Fibroblast of the conjunctiva (primary cell): Measurements from ENCODE around the gene GSE1.

Experiments used
- DNase-seq: peaks from one replicate; pipeline ENCODE4 v3.0.0-alpha.2; 2010; ENCODE audit warnings: low read depth

The GSE1 gene

DNA sequence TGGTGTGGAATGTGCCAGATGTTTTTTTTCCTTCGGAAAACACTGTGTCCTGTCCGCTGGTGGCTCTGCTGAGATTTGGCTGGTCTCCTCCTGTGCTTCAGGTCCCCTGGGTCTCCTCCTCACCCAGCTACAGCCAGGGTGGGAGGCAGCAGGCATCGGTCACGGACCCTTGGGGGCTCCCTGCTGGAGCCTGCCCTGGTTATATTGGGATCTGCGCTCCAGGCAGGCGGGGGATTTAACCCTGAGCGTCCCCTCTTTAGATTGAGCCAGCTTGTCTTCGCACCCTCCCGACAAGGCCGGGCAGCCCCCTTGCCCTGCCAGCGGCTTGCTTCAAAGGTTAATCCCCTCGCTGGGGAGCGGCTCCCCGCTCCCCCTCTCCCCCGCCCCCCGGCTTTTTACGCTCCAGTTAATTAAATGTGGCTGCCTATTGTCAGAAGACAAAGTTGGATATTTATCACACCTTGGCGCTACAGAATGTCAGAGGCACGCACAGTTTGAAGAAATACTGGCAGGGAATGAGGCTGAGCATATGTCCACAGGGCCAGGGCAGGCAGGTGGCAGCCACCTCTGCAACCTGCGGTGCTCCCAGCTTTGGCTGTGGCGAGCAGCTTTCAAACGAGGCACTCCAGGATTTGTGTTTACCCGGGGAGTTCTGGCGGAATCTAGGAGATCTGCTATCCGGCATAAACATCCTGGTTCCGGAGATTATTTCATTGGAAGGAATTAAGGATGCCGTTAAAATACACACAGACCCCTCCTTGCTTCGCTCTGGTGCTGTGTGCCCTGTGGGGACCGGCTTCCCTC is 38.2 kb upstream of the GSE1 start:
- DNase-seq: no peak

DNA sequence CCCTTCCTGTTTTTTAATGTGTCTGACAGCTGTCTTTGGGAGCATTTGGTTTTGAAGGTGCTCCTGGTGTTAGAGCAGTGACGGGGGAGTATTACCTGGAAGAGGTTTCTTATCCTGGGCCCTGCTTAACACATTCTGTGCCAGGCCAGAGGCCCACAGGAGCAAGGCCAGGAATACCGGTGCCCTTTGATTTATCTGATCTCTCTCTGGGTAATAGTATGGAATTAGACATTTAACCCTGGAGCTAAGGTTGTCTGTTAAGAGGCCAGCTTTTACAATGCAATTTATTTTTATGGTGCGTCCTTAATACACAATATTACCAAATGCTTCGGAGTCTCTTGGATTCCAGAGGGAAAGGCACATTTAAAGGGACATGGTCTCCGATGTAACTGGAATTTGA is 37.2 kb upstream of the GSE1 start:
- DNase-seq: no peak

DNA sequence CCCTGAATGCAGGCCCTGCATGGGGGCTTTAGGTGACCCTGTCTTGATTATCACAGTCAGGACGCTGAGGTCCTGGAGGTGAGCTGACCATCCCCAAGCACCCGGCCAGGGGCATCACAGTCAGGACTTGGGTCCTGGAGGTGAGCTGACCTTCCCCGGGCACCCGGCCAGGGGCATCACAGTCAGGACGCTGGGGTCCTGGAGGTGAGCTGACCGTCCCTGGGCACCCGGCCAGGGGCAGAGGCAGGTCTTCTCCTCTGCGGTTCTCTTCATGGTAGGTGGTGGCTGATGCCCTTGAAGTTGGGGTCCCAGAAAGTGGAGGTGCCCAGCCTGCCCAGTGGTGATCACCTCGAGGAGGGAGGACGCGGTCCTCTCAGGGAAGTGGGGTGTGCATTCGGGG is 36.2 kb upstream of the GSE1 start:
- no peak for DNase-seq

DNA sequence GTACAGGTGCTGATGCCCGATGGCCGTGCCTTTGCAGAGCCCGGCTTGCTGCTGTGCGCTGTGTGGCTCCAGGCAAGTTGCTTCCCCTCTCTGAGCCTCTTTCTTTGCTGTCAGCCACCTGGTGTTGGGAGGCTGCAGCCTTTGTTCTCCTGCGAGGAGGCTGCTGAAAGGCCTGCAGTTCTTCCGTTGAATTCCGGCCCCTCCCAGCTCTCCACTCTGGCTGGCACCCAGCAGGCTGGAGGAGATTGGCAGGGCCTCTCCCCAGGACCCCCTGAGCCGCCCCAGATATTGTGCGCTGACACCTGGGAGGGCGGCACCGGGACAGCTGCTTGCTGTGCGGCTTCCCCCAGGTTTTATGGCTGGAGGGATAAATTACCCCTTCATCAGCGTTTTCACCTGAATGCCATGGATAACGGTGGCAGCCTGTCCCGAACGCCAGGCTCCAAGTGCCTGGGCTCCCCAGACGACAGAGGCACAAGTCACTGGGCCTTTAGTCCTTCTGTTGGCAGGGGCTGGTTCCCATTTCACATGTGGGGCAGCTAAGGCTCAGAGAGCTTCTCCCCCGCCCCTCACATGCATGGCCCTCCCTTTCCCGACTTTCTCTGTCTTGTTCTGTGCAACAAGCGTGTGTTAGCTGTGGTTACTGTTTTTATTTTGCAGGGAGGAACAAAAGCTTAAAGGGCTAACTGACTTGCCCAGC is 35.1 kb upstream of the GSE1 start:
- DNase-seq: no peak

DNA sequence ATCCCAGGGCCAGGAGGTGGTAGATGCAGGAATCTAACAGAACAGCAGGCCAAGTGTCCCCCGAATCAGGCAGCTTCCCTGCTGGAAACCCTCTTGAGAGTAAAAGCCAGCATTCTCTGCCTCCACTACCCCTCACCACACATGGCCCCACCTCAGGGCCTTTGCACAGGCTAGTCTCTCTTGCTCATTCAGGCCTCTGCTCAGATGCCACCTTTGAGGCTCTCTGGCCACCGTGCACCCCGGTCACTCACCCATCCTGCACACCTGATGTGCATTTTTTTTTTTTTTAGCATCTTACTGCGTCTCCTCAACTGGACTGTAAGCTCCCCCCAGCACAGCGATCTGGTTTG is 34.5 kb upstream of the GSE1 start:
- DNase-seq: no peak

DNA sequence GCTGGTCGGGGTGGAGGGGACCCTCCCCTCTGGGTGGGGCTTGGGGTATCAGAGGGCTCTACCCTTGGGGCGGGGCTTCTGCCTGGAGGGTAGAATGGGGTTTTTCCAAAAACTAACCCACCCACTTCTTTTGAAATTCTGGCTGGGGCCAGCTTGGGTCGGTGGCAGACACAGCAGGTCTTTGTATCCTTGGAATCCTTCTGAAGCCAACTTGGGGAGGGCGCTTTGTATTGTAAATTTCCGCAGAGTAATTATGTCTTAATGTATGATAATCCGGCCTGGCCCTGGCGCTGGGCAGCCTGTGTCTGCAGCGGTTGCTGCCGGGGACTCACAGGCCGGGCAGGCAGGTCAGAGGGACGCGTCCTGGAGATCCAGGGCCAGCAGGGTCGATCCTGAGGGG is 33.9 kb upstream of the GSE1 start:
- no peak for DNase-seq

DNA sequence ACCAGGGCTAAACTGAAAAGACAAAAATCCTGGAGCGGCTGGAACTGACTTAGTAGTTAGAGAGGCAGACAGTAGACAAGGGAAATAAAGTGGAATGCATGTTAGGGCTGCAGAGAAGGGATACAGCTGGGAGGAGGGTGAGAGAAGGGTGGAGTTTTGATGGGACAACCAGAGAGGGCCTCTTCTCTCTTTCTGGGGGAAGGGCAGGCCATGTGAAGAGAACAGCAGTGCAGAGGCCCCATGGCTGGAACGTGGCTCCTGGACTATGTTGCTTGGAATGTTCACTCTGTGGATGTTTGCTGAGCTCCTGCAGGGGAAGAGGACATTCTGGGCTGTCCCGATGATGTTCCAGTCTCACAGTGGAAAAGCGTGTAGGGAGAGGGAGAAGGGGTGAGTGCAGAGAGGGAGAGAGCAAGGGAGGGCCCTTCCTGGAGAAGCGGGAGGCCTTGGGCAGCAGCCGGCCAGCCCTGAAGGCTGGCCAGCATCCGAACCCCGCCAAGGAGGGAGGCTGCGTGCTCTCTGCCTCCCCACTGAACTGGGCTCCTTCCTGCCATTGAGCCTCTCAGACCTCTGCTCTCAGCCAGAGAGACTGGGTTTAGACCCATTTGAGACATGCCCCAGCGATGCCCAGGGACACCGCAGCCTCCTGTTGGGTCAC is 33.1 kb upstream of the GSE1 start:
- no peak for DNase-seq

DNA sequence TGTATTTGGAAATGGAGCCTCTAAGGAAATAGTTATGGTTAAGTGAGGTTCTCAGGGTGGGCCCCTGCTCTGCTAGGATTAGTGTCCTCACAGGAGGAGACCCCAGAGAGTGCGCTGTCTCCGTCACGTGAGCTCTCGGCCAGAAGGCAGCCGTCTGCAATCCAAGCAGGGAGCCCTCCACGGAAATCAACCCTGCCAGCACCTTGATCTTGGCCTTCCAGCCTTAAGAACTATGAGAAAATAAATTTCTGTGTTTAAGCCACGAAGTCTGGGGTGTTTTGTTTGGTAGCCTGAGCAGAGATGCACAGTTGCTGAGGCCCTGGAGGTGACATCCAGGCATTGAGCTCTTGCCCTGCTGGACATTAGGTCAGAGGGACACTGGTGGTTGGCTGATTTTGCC is 32.4 kb upstream of the GSE1 start:
- DNase-seq: no peak

DNA sequence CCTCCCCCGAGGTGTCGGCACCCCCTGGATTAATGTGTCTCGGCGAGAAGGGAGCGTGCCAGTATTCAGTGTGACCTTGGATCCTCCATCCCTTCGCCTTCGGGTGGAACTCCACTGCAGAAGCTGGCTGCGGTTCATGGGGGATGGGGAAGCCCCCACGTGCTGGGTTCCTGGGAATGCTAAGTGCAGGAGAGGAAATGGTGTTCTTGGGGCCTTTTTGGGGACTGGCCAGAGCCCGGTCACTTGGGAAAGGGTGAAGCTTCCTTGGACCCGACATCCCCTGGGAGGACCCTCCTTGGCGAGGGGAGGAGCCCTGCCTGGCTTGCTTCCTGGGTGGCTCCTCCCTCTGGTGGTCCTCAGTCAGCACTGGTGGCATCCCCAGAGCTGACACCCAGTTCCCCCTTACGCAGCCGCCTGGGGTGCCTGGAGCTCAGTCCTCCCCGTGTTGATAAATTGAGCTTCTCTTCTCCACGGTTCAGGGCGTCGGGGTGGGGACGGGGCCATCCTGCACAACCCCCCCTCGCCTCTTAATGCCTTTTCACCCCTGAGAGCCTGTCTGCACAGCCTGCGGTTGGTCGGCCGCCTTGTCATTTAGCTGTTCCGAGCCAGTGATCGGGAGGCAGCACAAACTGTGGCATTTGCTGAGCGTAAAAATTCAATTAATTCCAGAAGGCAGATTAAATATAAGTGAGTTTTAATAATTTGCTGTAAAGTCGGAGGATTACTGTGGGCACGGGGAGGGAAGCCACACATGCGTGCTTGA is 30.7 kb upstream of the GSE1 start:
- no peak for DNase-seq

DNA sequence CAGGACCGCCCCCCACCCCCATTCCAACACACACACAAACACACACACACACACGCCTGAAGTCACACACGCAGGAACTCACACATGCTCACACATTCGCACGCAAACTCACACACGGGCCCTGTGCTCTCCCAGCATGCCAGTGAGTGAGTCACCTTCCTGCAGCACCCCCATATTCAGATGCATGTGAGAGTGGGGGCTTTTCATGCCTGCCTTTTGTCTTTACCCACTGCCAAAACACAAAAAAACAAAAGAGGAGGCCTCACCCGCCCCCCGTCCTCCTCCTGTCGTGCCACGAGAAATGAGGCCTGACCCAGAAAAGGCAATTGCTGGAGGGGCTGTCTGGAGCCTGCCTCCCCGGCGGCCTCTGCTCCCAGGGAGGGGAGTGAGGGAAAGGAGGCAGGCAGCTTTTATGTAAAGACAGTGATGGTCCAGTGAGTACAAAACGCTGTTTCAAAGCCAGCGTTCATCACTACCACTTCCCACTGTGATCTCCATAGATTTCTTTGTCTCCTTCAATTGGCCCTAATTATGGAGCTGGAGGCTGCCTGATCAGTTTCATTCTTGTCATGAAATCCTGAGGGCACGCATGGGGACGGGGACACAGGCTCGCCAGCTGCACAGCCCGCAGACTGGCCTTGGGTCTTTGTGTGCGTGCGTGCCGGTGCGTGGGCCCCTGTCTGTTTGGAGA is 29.5 kb upstream of the GSE1 start:
- no peak for DNase-seq

DNA sequence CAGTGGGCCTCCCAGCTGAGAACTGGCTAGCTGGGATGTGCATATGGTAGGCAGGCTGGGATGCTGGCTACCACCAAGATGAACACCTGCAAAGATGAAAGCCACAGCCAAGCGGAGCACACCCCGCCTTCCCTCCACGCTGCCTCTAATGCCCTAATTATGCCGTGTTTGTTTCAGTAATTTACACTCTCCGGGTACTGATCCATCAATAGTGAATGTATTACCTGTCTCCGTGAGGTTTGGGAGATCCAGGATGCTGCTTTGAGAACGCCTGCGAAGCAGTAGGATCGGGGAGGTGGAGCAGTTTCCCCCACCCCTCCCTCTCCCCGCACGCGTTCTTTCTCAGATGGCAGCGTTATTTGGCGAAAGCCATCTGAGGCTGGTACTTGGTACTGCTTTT is 28.9 kb upstream of the GSE1 start:
- no peak for DNase-seq

DNA sequence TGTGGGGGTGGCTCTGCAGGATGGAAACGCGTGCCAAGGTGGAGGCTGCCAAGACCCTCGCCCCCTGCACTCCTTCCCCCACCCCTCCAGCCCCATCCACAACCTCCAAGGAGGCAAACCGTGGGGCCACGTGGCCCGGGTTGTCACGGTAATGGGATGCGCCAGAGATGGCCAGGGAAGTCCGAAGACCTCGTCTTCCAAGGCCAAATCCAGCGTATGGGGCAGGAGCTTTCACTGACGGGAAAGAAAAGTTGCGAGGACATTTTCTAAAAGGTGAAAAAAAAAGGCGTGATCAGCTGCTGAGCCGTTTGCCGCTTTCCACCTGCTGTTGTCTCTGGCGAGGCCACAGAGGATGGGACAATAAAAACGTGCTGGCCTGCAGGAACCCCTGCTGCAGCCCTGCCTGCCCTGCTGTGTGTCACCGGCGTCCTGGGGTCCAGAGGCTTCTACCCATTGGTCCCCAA is 28.3 kb upstream of the GSE1 start:
- DNase-seq: no peak

DNA sequence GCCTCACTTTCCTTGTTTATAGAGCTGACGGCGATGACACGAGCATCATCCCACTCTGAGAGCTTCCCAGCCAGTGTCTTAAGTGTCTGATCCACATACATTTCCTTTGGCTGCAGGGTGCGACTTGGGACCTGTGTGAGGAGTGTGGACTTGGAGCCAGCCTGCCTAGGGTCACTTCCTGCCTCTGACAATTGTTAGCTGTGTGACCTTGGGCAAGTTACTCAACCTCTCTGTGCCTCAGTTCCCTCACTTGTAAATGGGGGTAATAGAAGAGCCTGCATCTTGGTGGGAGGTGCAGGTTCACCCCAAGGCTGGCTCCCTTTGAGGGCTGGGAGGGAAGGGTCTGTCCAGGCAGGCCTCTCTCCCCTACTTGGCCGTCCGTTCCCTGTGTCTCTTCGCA is 27.4 kb upstream of the GSE1 start:
- no peak for DNase-seq

DNA sequence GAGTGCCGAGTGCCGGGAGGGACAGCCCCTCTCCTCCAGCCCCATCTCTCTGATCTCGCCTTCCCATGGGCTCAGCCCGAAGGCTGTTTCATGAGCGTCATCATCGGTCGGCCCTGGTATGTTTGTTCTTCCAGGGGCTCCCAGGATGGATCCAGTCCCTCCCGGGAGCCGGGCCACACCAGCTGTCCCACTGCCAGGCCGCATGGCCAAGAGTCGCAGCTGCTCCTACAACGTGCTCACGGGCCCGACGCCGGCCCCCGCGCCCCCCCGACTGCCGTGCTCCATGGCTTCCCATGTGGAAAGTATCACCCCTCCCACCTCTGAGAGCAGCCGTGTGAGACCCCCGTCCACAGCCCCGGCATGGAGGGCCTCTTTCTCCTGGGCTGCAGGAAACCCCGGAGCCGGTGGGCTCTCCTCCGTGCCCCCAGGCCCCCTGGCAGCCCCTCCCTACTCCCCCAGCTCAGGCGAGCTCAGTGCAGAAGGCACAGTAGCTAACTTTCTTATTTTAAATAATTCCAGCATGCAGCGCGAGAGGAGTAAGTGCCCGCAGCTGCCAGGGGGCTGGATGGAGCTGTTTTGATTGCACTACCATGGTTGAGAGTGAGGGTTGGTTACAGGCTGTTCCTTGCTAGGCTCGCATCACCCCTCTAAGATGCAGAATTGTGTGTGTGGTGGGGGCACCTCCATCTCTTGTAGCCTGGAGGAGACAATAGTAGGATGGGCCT is 26.6 kb upstream of the GSE1 start:
- DNase-seq: no peak

DNA sequence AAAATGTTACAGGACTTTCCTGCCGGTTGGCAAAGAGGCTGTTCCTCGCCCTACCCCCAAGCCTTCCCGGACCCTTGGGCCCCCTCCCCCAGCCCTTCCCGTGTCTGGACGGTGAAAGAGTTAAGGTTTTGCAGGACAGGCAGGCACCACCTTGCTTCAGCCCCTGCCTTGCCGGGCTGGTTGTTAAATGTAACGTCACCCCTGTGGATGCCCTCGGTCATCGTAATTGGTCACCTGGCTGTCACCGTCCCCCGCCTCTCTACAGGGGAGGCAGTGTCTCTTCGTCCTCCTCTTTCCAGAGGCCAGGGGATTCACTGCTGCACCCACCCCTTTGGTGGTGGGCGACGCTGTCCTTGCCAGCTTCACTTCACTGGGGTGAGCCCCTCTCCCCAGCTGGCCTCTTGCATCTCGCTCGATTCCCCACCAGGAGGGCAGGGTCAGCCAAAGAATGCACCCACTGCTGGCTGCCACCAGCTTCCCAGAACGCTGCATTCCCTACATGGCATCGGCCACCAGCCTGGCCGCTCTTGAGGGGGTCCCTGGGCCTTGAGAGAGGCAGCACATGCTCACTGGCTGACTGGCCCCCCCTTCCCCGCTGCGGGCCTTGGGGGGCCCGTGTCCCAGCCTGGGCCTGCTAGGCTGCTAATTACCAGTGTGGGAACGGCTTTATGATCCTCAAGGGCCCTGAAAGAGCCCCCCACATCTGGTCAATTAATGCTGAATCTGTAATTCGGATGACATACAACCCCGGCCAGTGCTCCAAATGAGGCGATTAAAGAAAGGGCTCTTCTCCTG is 25.2 kb upstream of the GSE1 start:
- DNase-seq: no peak

DNA sequence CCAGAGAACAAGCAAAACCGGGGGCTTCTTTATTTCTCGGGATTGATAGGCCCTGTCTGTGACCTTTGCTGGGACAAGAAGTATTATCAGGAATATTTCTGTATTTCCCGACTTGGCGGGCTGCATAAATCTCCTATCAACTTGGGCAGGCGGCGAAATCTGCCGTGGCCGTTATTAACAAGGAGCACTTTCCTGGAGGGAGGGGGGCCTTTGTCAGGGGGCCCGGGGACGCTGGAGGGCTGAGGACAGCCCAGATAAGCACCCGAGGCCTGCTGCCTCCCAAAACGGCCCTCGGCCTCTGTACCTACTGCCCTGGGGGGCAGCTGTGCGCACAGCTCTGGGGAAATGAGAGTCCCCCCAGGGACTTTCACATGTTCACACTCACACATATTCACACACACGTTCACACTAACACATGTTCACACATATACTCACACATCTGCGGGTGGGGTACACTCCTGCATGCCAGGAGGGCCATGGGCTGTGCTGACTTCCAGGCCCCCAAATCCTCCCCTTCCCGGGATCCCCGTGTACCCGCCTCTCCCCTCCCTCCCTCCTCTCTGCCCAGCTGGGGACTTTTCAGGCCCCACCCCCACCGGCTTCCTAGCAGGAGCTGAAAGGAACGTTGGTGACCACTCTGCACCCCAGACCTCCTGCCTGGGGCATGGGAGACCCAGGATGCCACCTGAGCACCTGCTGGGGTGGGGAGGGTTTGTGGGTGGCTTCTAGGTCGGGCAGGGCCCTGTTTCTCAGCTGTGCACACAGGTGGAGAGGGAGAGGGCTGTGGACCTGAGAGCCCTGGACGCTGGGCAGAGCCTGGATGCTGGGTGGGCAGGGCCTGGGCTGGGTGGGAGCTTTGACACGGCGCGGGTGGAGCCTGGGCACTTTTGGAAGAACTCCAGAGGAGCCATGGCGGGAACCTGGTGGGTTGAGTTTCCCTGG is 24.3 kb upstream of the GSE1 start:
- DNase-seq: no peak

DNA sequence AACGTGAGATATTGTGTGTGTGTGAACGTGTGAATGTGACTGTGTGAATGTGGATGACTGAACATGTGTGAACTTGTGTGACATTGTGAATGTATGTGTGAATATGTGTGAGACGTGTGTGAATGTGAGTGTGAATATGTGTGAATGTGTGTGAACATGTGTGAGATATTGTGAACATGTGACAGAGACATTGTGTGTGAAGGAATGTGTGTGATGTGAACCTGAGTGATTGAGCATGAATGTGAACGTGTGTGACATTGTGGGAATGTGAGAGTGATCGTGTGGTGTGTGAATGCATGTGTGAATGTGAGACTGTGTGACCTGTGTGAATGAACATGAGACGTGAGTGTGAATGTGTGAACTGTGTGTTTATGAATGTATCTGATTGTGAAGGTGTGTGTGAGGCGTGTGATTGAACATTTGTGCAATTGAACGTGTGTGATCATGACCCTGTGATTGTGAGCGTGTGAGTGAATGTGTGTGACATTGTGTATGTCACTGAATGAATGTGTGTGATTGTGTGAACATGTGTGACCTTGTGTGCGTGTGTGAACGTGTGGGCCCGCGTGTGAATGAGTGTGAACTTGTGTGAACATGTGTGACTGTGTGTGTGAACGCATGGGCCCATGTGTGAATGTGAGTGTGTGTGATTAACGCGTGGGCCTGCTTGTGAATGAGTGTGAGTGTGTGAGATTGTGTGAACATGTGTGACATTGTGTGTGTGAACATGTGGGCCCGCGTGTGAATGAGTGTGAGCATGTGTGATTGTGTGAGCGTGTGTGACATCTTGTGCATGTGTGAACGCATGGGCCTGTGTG is 23.2 kb upstream of the GSE1 start:
- no peak for DNase-seq

DNA sequence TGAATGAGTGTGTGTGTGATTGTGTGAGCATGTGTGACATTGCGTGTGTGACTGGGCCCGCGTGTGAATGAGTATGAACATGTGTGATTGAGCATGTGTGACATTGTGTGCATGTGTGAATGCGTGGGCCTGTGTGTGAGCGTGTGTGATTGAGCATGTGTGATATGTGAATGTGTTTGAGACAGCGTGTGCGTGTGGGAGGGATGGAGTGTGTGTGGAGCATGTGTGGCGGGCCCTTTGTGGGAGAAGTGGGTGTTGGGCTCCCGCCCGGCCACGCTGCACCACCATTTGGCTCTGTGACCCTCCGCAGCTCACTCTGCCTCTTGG is 22.7 kb upstream of the GSE1 start:
- no peak for DNase-seq

DNA sequence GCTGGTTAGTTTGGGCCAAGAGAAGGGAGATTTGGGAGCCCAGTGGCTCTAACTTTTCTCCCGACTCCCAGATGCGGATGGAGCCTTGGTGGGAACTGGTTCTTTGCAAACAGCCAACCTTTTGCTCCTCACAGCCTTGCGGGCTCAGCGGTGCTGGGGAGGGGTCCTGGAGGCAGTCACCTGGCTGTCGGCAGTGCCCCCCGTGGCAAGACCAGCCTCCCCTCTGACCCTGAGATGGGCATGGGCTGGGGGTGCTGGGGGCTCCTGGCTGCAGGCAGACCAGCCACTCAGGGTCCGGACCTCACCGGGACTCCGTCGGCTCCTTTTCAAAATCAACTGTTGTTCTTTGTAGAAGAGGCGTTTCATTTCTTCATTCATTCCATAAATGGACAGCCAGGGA is 21.7 kb upstream of the GSE1 start:
- DNase-seq: no peak
